Liver (tissue), 3 donors: ENCODE data around the gene GPD1L.

Experiments used
- ATF3 ChIP-seq: IDR thresholded peaks from 2 replicates; pipeline ENCODE4 v1.6.1; 2016; ENCODE audit warnings: antibody characterized with exemption
- CTCF ChIP-seq: fragments of 150-350 bp; IDR thresholded peaks from 2 replicates; pipeline ENCODE4 v1.5.1; 2017; ENCODE audit warnings: improper control_type of control experiment, low read depth, low read length; ENCODE audit not compliant: missing input control
- EGR1 ChIP-seq, 2 donors: IDR thresholded peaks; 2 replicates each; pipeline ENCODE4 v1.6.1; 2016 to 2018; ENCODE audit warnings: antibody characterized with exemption in 2 of 2, low read depth in 2 of 2
- GABPA ChIP-seq, 2 donors: IDR thresholded peaks in 1 of 2; conservative IDR thresholded peaks in 1 of 2; 2 replicates each; pipeline ENCODE4 v1.6.1; 2016; ENCODE audit warnings: antibody characterized with exemption in 2 of 2, mild to moderate bottlenecking in 1 of 2, moderate library complexity in 1 of 2
- HNF4A ChIP-seq, 2 donors: conservative IDR thresholded peaks; 2 replicates each; pipeline ENCODE4 v1.6.1; 2016; ENCODE audit warnings: antibody characterized with exemption in 2 of 2, mild to moderate bottlenecking in 2 of 2
- HNF4G ChIP-seq: IDR thresholded peaks from 2 replicates; pipeline ENCODE4 v1.6.1; 2016; ENCODE audit warnings: antibody characterized with exemption
- JUND ChIP-seq, 2 donors: IDR thresholded peaks; 2 replicates each; pipeline ENCODE4 v1.6.1; 2016; ENCODE audit warnings: antibody characterized with exemption in 2 of 2
- MAX ChIP-seq: IDR thresholded peaks from 2 replicates; pipeline ENCODE4 v1.6.1; 2016; ENCODE audit warnings: antibody characterized with exemption
- RAD21 ChIP-seq, 2 donors: IDR thresholded peaks; 2 replicates each; pipeline ENCODE4 v1.6.1; 2016; ENCODE audit warnings: antibody characterized with exemption in 2 of 2, mild to moderate bottlenecking in 2 of 2
- SP1 ChIP-seq: IDR thresholded peaks from 2 replicates; pipeline ENCODE4 v1.6.1; 2018; ENCODE audit warnings: antibody characterized with exemption, mild to moderate bottlenecking
- TAF1 ChIP-seq: conservative IDR thresholded peaks from 2 replicates; pipeline ENCODE4 v1.6.1; 2016; ENCODE audit warnings: antibody characterized with exemption, mild to moderate bottlenecking
- YY1 ChIP-seq: IDR thresholded peaks from 2 replicates; pipeline ENCODE4 v1.6.1; 2016; ENCODE audit warnings: antibody characterized with exemption, mild to moderate bottlenecking
- ZBTB33 ChIP-seq: IDR thresholded peaks from 2 replicates; pipeline ENCODE4 v1.6.1; 2016; ENCODE audit warnings: antibody characterized with exemption
- TF ChIP-seq, protein P1 (sequence below): IDR thresholded peaks from 2 replicates; pipeline ENCODE4 v1.6.1; 2016; ENCODE audit warnings: antibody characterized with exemption, mild to moderate bottlenecking
- donor health status: healthy.
- donor health status: healthy.

DNA sequence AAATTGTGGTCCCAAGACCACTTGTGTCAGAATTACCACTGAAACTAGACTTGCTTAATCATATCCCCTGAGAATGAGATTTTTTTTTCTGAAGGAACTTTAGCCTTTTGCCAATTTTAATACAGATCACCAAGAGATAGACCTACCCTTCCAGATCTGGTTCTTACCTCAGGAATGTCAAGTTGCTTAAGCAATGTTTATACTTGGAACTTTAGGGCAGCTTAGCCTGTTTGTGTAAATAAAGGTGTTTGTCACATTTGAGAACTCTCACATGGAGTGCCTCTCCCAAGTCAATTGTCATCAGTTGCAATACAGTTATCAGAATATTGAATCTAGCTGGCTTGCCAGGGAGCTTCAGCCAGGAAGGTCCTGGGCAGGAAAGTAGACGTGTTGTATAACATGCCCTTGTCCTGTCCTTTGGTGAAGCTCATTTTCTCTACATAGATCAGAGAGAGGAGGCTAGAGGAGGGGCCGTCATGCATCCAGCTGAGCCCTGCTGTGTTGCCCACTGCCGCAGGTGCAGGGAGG lies 3.9 kb downstream of the GPD1L start:
- TF ChIP-seq CTCF, result no peak
- TF ChIP-seq MAX, result no peak
- TF ChIP-seq TAF1, result no peak
- no peak for TF ChIP-seq YY1
- TF ChIP-seq SP1, result no peak
- TF ChIP-seq EGR1 (IDR thresholded peaks at IDR 0.05; ENCODE audit: low read depth in 2 of 2), result no peak
- TF ChIP-seq JUND (IDR thresholded peaks at IDR 0.05), result no peak
- no peak for TF ChIP-seq ATF3
- no peak for TF ChIP-seq GABPA (IDR thresholded peaks at IDR 0.05 in 1 of 2, conservative IDR thresholded peaks at IDR 0.05 in 1 of 2)
- no peak for TF ChIP-seq RAD21 (IDR thresholded peaks at IDR 0.05)
- TF ChIP-seq, protein P1, sequence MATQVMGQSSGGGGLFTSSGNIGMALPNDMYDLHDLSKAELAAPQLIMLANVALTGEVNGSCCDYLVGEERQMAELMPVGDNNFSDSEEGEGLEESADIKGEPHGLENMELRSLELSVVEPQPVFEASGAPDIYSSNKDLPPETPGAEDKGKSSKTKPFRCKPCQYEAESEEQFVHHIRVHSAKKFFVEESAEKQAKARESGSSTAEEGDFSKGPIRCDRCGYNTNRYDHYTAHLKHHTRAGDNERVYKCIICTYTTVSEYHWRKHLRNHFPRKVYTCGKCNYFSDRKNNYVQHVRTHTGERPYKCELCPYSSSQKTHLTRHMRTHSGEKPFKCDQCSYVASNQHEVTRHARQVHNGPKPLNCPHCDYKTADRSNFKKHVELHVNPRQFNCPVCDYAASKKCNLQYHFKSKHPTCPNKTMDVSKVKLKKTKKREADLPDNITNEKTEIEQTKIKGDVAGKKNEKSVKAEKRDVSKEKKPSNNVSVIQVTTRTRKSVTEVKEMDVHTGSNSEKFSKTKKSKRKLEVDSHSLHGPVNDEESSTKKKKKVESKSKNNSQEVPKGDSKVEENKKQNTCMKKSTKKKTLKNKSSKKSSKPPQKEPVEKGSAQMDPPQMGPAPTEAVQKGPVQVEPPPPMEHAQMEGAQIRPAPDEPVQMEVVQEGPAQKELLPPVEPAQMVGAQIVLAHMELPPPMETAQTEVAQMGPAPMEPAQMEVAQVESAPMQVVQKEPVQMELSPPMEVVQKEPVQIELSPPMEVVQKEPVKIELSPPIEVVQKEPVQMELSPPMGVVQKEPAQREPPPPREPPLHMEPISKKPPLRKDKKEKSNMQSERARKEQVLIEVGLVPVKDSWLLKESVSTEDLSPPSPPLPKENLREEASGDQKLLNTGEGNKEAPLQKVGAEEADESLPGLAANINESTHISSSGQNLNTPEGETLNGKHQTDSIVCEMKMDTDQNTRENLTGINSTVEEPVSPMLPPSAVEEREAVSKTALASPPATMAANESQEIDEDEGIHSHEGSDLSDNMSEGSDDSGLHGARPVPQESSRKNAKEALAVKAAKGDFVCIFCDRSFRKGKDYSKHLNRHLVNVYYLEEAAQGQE, result no peak
- no peak for TF ChIP-seq HNF4A (conservative IDR thresholded peaks at IDR 0.05)
- TF ChIP-seq HNF4G, result no peak
- no peak for TF ChIP-seq ZBTB33
